DND-41 (cell line): ENCODE results near the gene ZNF738.

Experiments used
- ATAC-seq: fragments of 200-7000 bp; cut with Tn5 transposase; 3 replicates; pipeline ENCODE4 v1.9.1; 2021; ENCODE audit warnings: low read depth; ENCODE audit not compliant: insufficient read depth
- DNase-seq: peaks from one replicate; pipeline ENCODE4 v3.0.0-alpha.2; 2020
- H2AFZ ChIP-seq: 2 replicates; pipeline ENCODE4 v1.6.0; 2012; ENCODE audit warnings: low read depth, low read length
- H3K27ac ChIP-seq: 2 replicates; pipeline ENCODE4 v1.5.1; 2012; ENCODE audit warnings: low read length, inconsistent platforms
- H3K27me3 ChIP-seq: fragments of 200-600 bp; sonication (generic); 2 replicates; pipeline ENCODE4 v1.6.0; 2012; ENCODE audit warnings: low read length, mild to moderate bottlenecking, inconsistent platforms; ENCODE audit not compliant: insufficient read depth, poor library complexity
- H3K36me3 ChIP-seq: 2 replicates; pipeline ENCODE4 v1.5.1; 2012; ENCODE audit warnings: low read length, inconsistent platforms; ENCODE audit not compliant: insufficient read depth
- H3K4me1 ChIP-seq: 2 replicates; pipeline ENCODE4 v1.5.1; 2012; ENCODE audit warnings: mild to moderate bottlenecking, low read length; ENCODE audit not compliant: insufficient read depth
- H3K4me2 ChIP-seq: 2 replicates; pipeline ENCODE4 v1.6.0; 2012; ENCODE audit warnings: mild to moderate bottlenecking, moderate library complexity, low read length, inconsistent platforms; ENCODE audit not compliant: insufficient read depth
- H3K4me3 ChIP-seq, 2 experiments: fragments of 200-600 bp in 1 of 2; shearing (Covaris generic) in 1 of 2; 2 replicates each; pipeline ENCODE4 v1.5.1; 2012 to 2016; ENCODE audit warnings: inconsistent platforms in 2 of 2, low read length in 2 of 2, mild to moderate bottlenecking in 2 of 2, low read depth in 1 of 2, moderate library complexity in 1 of 2
- H3K79me2 ChIP-seq: 2 replicates; pipeline ENCODE4 v1.6.0; 2012; ENCODE audit warnings: low read length, inconsistent platforms; ENCODE audit not compliant: insufficient read depth
- H3K9ac ChIP-seq: 2 replicates; pipeline ENCODE4 v1.6.0; 2012; ENCODE audit warnings: low read depth, mild to moderate bottlenecking, inconsistent platforms, low read length, moderate library complexity
- H3K9me3 ChIP-seq: 2 replicates; pipeline ENCODE4 v1.5.1; 2012; ENCODE audit warnings: low read length, moderate library complexity, mild to moderate bottlenecking, inconsistent platforms; ENCODE audit not compliant: insufficient read depth, severe bottlenecking
- H4K20me1 ChIP-seq: 2 replicates; pipeline ENCODE4 v1.6.0; 2012; ENCODE audit warnings: low read length; ENCODE audit not compliant: insufficient read depth
- EZH2 ChIP-seq: IDR thresholded peaks from 3 replicates; pipeline ENCODE4 v1.6.1; 2012; ENCODE audit warnings: borderline replicate concordance, low read depth, mild to moderate bottlenecking, moderate library complexity, low read length, inconsistent platforms; ENCODE audit not compliant: severe bottlenecking
- TF ChIP-seq, protein P1 (sequence below): IDR thresholded peaks from 2 replicates; pipeline ENCODE4 v1.5.1; 2012; ENCODE audit warnings: borderline replicate concordance, low read length, moderate library complexity, mild to moderate bottlenecking; ENCODE audit not compliant: poor library complexity, severe bottlenecking; ENCODE audit errors: extremely low read depth

ZNF738 gene

DNA sequence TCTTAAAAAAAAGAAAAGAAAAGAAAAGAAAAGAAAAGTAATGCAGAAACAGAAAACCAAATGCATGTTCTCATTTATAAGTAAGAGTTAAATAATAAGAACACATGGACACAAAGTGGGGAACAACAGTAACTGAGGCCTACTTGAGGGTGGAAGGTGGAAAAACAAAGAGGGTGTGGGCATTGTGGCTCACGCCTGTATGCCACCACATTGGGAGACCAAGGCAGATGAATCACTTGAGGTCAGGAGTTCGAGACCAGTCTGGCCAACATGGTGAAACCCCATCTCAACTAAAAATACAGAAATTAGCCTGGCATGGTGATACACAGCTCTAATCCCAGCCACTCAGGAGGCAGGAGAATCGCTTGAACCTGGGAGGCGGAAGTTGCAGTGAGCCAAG is 37.7 kb upstream of the ZNF738 start:
- H3K27me3 ChIP-seq = no peaks in the 10 kb centered on the region
- H3K79me2 ChIP-seq = peaks cover 96% of the 10 kb centered on the region
- peaks cover 8% of the 10 kb centered on the region for H3K4me1 ChIP-seq
- H2AFZ ChIP-seq = no peak overlapping the region
- H3K27ac ChIP-seq = no peak overlapping the region
- ATAC-seq = no peak
- no peak overlapping the region for H3K4me3 ChIP-seq
- H3K4me2 ChIP-seq = no peak overlapping the region
- H3K9ac ChIP-seq = no peak overlapping the region
- peaks cover 32% of the 10 kb centered on the region for H3K36me3 ChIP-seq
- H3K9me3 ChIP-seq = peaks cover 2% of the 10 kb centered on the region
- TF ChIP-seq, protein P1, sequence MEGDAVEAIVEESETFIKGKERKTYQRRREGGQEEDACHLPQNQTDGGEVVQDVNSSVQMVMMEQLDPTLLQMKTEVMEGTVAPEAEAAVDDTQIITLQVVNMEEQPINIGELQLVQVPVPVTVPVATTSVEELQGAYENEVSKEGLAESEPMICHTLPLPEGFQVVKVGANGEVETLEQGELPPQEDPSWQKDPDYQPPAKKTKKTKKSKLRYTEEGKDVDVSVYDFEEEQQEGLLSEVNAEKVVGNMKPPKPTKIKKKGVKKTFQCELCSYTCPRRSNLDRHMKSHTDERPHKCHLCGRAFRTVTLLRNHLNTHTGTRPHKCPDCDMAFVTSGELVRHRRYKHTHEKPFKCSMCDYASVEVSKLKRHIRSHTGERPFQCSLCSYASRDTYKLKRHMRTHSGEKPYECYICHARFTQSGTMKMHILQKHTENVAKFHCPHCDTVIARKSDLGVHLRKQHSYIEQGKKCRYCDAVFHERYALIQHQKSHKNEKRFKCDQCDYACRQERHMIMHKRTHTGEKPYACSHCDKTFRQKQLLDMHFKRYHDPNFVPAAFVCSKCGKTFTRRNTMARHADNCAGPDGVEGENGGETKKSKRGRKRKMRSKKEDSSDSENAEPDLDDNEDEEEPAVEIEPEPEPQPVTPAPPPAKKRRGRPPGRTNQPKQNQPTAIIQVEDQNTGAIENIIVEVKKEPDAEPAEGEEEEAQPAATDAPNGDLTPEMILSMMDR = no peak
- TF ChIP-seq EZH2 = no peak
- DNase-seq = no peak
- peaks cover 5% of the 10 kb centered on the region; the same call in 1 of the 2 replicates for H4K20me1 ChIP-seq

DNA sequence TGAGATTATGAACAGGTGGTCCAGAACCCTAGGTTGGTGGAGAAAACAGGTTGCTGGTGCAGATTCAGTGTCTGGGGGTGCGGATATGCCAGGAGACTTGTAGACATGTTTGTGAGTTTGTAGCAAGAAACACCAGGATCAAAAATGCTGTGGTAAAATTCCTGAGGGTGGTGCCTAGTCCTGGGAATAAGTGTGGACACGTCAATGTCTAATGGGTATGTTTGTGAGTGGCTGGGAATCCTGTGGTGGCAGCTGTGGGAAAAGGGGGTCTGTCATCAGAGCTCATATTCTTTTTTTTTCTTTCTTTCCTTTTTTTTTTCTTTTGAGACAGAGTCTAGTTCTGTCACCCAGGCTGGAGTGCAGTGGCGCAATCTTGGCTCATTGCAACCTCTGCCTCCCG is 36.8 kb upstream of the ZNF738 start:
- Histone ChIP-seq H3K9ac (no peak overlapping the region), H4K20me1 (peaks cover 5% of the 10 kb centered on the region; the same call in 1 of the 2 replicates), H3K9me3 (peaks cover 7% of the 10 kb centered on the region), H3K79me2 (peaks cover 99% of the 10 kb centered on the region), H3K4me2 (no peak overlapping the region), H3K36me3 (peaks cover 40% of the 10 kb centered on the region), H3K4me3 (no peak overlapping the region), H3K4me1 (peaks cover 14% of the 10 kb centered on the region), H3K27ac (no peak overlapping the region), H2AFZ (no peak overlapping the region), H3K27me3 (no peaks in the 10 kb centered on the region)
- TF ChIP-seq, protein P1 = no peak
- no peak for TF ChIP-seq EZH2
- no peak for ATAC-seq
- DNase-seq = no peak

DNA sequence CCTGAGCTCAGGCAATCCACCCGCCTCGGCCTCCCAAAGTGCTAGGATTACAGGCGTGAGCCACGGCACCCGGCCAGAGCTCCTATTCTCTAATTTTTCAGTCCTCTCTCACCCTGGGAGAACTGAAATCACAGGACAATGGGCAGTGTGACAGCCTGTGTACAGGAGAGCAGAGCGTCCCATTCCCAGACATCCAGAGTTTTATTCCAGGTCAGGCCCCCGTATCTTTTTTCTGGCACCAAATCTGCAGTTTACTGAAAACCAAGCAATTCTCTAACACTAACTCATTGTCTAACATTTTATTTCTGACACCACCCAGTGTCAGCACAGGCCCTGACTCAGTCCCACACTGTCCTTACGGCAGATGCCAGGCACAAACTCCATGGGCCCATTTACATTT is 36.3 kb upstream of the ZNF738 start:
- ATAC-seq (no peak), DNase-seq (no peak)
- H3K36me3 ChIP-seq = peaks cover 44% of the 10 kb centered on the region
- H3K27me3 ChIP-seq = no peaks in the 10 kb centered on the region
- peaks cover 99% of the 10 kb centered on the region for H3K79me2 ChIP-seq
- H4K20me1 ChIP-seq = peaks cover 5% of the 10 kb centered on the region; the same call in 1 of the 2 replicates
- TF ChIP-seq EZH2 = no peak
- TF ChIP-seq, protein P1 = no peak
- peaks cover 18% of the 10 kb centered on the region for H3K4me1 ChIP-seq
- no peak overlapping the region for H3K27ac ChIP-seq
- H3K9ac ChIP-seq = no peak overlapping the region
- H2AFZ ChIP-seq = no peak overlapping the region
- H3K9me3 ChIP-seq = peaks cover 8% of the 10 kb centered on the region
- peak overlapping the region; percentile 19; the same call in 1 of the 2 replicates for H3K4me2 ChIP-seq
- no peak overlapping the region for H3K4me3 ChIP-seq

DNA sequence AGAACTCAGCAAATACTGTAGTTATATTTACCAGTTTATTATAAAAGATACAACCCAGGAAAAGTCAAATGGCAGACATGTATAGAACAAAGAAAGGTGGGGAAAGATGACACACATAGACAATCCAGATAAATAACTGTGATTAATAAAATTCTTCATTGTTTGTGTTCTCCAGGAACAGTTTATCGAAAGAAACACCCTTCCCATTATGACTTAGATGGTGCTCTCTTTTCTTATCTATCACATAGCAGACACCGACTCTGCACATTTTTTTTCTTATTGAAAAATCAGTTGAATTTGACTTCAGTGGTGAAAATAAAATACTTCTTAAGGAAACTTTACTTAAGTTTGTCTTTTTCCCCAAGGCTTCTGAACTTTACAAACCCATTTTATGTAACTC is 35.8 kb upstream of the ZNF738 start:
- DNase-seq = no peak
- H3K9me3 ChIP-seq = peaks cover 8% of the 10 kb centered on the region
- peaks cover 44% of the 10 kb centered on the region for H3K36me3 ChIP-seq
- no peak for ATAC-seq
- no peak overlapping the region for H3K9ac ChIP-seq
- H3K27me3 ChIP-seq = no peaks in the 10 kb centered on the region
- peaks cover 99% of the 10 kb centered on the region for H3K79me2 ChIP-seq
- TF ChIP-seq EZH2 = no peak
- TF ChIP-seq, protein P1 = no peak
- H3K4me1 ChIP-seq = peaks cover 23% of the 10 kb centered on the region
- H4K20me1 ChIP-seq = peaks cover 3% of the 10 kb centered on the region; the same call in 1 of the 2 replicates
- no peak overlapping the region for H3K4me3 ChIP-seq
- H3K27ac ChIP-seq = no peak overlapping the region
- H3K4me2 ChIP-seq = 0 out of 2 replicates have a peak overlapping the region, but pooled peaks have one; percentile 19
- no peak overlapping the region for H2AFZ ChIP-seq
